NCI-H1048 (cell line): Measurements from ENCODE around the gene KCND2.

ENCODE experiments used
- DNase-seq: peaks from one replicate; lab custom pipeline; 2025; lab: John Stamatoyannopoulos, UW

KCND2 gene

GRCh38 chr7:120703585-120704240, 430.7 kb downstream of the KCND2 start:
- DNase-seq = no peak

- DNase-seq = no peak
Observed at GRCh38 chr7:120709252-120709971, 436.4 kb downstream of the KCND2 start.

- no peak for DNase-seq
Observed at GRCh38 chr7:120709972-120710320, 437.0 kb downstream of the KCND2 start.

DNA sequence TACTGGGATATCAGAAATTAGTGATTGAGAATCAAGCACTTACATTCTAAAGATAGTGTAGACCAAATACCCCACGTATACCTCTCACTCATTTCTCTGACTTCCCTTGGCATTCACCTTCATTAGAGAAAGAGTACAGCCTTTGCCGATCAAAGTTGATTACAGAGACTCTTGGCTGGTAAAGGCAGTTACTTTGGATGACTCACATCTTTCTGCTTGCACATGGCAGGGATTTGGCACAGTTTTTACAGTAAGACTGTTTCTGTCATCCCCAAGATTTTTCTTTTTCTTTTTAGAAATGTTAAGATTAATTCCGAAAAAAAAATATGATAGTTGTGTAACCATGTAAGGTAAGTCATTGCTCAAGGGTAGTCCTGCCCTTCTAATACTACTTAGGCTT, 442.0 kb downstream of the KCND2 start:
- no peak for DNase-seq

- DNase-seq = no peak
Observed at GRCh38 chr7:120716307-120716706, 443.3 kb downstream of the KCND2 start.

- no peak for DNase-seq
Observed at GRCh38 chr7:120717166-120717565, 444.2 kb downstream of the KCND2 start.

DNA sequence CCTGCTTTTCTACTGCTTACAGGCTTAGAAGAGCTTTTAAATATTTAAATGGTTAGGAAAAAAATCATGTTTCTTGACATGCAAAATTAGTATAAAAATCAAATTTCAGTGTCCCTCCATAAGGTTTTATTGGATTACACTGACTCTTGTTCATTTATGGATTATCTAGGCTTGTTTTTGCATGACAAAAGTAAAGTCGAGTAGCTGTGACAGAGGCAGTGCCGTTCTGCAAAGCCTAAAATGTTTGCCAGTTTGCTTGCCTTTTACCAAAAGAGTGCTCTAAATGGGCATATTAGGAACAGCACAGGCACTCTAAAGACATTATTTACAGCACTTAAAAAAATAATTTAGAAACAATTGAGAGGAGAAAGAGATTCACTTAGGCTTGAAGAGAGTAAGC, 445.4 kb downstream of the KCND2 start:
- no peak for DNase-seq

GRCh38 chr7:120720317-120720716, 447.3 kb downstream of the KCND2 start:
- DNase-seq = no peak

GRCh38 chr7:120723465-120724385, 450.8 kb downstream of the KCND2 start:
- no peak for DNase-seq

DNA sequence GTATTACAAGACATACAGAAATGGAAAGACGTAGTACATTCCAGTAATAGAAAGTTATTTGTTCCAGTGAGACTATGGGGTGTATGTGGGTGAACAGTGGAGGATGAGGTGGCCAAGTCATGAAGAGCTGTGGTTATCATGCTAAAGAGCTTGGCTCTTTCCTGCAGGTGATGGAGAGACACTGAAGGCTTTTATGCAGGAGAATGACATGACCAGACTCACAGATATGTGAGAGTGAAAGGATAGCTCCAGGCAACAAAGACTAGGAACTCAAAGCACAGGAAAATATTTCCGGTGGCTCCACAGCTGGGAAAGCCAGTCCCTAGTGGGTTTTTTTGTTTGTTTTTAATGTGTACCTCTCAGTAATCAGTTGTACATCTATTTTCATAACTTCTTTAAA, 451.5 kb downstream of the KCND2 start:
- no peak for DNase-seq

DNA sequence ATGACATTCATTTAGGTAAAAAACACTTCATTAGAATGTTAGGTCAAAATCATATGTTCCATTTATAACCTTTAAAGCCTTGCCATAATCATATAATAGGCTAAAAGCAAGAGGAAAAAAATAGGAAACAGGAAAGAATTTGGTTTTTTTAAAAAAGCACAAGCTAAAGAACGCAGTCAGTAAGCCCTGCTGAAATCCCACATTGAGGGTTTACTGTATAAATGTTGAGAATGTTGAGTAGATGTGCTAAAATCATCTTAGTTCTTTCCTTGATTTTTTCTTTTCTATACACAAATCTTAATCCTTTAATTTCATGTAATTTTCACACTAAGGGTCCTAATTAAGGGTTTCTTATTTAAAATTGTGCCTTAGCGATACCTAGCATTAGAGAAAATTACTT, 452.0 kb downstream of the KCND2 start:
- DNase-seq = no peak

DNA sequence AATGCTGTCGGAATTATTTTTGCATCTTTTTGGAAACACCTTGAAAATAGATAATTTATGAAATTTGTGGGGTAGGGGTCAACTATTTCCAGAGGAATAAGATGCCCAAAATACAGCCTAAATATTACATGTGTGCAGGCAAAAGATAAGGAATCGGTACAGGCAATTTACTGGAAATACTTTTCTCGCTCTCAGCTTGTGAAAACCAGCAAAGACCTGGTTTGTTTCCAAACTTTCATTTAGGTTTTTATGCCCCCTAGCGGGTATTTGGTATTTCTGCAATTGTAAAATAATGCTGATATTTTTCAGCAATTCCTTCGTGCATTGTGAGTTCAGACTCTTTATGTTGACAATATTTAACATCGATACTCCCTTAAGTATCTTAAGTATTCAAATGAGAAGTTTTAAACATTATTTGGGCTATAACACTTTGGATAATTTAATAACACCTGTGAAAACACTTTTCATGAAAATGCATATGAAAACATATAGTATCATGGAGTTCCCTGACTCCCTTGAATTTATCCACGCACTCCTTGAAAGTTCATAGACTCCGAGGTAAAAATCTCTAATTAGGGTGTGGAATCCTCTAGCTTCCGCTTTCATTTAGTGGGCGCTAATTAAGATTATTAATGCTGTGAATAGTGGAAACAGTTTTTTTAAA, 452.5 kb downstream of the KCND2 start:
- peak; percentile 18 for DNase-seq

DNA sequence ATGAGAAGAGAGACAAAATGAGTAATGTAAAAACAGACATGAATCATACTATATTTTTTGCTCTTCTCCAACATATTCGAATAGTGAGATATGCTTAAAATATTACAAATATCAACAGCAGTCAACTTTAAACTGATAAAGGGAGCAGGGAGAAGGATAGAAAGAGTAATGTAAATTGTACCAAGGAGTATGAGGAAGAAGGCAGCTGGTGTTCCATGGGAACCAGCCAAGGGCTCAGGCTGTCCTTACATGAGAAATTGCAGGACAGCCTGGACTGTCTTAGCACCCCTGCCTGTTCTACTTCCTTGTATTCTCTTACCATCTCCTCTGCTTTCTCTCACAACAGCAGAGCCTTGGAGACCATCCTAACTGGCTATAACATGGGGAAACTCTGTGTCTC, 456.3 kb downstream of the KCND2 start:
- DNase-seq = no peak

- DNase-seq = no peak
Observed at GRCh38 chr7:120731271-120731670, 458.3 kb downstream of the KCND2 start.

DNA sequence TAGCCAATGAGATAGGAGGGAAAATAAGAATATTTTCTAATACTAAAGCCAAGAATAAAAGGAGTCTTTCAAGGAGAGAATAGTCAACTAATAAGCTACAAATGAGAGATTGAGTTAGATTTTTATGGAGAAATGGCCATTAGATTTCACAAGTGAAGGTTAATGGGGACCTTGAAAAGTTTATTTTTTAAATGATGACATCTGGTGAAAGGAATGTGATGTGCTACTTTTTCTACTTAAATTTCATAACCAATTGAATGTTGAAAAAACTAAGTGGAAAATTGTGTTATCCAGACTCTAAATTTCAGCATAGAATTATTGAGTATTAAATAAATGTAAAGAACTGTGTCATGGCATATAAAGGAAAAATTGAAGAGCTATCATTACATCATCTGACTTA, 459.3 kb downstream of the KCND2 start:
- DNase-seq = no peak

DNA sequence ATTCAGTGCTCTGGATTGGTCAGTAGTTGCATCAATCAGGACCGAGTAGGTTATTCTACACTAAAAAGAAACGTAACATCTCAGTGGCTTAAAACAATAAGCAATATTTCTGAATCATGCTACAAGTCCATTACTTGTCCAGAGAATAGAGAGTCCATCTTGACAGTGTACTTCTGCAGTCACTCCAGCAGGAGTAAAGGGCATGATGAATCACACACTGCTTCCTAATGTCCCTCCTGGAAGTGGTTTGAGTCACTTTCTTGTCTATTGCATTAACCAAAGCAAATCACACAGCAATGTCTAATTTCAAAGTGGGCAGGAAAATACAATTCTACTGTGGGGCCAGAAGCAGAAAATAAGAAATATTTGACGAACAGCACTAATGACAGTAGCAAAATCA, 460.2 kb downstream of the KCND2 start:
- no peak for DNase-seq

GRCh38 chr7:120733835-120734234, 460.9 kb downstream of the KCND2 start:
- no peak for DNase-seq

DNA sequence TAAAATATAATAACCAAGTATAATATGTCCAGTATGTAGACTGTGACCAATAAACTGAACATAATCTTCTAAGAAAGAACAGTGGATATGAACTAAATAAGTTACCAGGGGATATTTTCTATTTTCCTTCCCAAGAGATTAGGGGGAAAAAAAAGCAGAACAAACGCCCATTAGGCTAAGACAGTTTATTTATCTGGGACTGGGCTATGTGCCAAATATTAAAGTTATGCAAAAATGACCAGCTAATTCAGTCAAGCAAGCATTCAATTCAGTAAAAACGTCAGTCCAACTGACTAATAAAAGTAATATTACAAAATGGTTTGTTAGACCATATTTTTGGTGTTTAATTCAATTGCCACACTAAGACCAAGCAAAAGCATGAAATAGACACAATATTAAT, 462.8 kb downstream of the KCND2 start:
- DNase-seq = no peak

DNA sequence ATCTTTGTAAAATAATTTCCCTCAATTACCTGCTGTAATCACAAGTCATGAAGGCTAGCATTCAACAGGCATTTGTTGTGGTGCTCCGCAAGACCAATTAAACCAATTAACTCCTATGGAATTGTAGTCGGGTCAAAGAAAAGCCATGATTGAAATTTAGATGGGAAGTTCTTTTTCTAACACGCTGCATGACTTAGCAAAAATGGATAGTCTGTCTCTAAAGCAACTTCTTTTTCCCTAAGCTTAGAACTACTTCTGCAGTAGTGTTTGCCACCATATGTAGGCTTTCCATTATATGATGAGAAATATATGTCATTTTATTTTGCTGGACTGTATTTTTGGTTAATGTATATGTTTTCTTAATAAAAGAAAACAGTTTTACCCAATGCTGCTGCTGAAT, 465.8 kb downstream of the KCND2 start:
- no peak for DNase-seq

- DNase-seq = no peak
Observed at GRCh38 chr7:120740348-120740747, 467.4 kb downstream of the KCND2 start.

DNA sequence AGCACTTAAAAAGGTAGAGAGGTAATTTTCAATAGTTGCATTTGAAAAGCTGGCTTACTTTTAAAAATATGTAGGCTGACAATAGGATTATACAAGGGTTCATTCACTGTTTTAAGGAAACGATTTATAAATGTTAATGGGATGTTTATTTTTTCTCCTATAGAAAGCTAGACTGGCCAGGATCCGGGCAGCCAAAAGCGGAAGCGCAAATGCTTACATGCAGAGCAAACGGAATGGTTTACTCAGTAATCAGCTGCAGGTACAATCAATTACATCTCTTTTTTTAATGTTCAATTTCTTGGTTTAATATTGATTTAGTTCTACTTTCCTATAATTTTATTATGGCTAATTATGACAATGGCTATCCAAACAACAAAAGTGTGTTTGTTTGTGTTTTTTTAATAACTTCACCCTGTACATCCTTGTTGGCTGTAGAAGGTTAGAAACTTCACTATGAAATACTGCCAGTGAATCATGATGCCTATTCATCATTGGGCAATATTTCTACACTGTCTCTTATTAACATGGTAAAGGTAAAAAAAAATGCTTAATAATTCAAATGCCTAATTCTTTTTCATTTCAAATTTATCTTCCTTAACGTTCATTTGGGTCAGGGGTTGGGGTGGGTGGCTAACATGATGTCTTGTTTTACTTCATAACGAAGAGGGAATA, 468.5 kb downstream of the KCND2 start:
- DNase-seq = no peak

DNA sequence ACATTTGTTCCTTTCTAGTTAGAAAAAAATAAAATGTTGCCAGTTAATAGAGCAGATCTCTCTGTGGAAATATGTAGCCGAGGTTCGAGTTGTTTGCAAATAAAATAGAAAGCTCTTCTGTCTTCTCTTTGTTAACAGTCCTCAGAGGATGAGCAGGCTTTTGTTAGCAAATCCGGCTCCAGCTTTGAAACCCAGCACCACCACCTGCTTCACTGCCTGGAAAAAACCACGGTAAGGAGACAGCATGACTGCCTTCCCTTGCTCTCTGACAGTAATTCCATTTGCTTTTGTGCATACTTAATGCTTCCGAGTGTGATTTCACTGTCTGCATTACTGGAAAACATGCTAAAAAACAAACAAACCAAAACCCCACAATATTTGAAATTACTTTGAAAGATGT, 469.4 kb downstream of the KCND2 start:
- DNase-seq = no peak
